SU-DHL-6 (cell line): ENCODE measurements around the gene SLC6A11.

ENCODE experiments used
- H2AFZ ChIP-seq: fragments of 200-600 bp; sonication (generic); 2 replicates; pipeline ENCODE4 v1.6.1; 2014; ENCODE audit warnings: low read depth, mild to moderate bottlenecking, moderate library complexity, mixed read lengths, antibody characterized with exemption, low read length; ENCODE audit not compliant: severe bottlenecking
- H3F3A ChIP-seq: fragments of 200-600 bp; shearing (Covaris generic); 2 replicates; pipeline ENCODE4 v1.6.0; 2016; ENCODE audit warnings: antibody characterized with exemption, mild to moderate bottlenecking; ENCODE audit not compliant: insufficient read depth
- H3K27ac ChIP-seq: fragments of 200-600 bp; sonication (generic); 2 replicates; pipeline ENCODE4 v1.5.1; 2016; ENCODE audit warnings: low read depth, mild to moderate bottlenecking, low read length, moderate library complexity, mixed read lengths
- H3K27me3 ChIP-seq: fragments of 200-600 bp; sonication (generic), shearing (Covaris generic); 2 replicates; pipeline ENCODE4 v1.6.0; 2014; ENCODE audit warnings: mild to moderate bottlenecking, low read length
- H3K36me3 ChIP-seq: fragments of 200-600 bp; sonication (generic); 2 replicates; pipeline ENCODE4 v1.6.1; 2014; ENCODE audit warnings: mild to moderate bottlenecking, low read length, mixed read lengths
- H3K4me2 ChIP-seq: fragments of 300-600, 200-600 bp; shearing (Covaris generic), sonication (generic); 2 replicates; pipeline ENCODE4 v1.6.0; 2014; ENCODE audit warnings: low read length, low read depth, mild to moderate bottlenecking; ENCODE audit not compliant: poor library complexity, severe bottlenecking
- H3K4me3 ChIP-seq: fragments of 200-600 bp; sonication (generic); 2 replicates; pipeline ENCODE4 v1.5.1; 2014; ENCODE audit warnings: antibody characterized with exemption, low read length, mild to moderate bottlenecking, mixed read lengths; ENCODE audit not compliant: insufficient read depth, poor library complexity, severe bottlenecking
- H3K79me2 ChIP-seq: fragments of 200-600 bp; sonication (generic); 2 replicates; pipeline ENCODE4 v1.6.1; 2014; ENCODE audit warnings: mild to moderate bottlenecking, low read length, moderate library complexity; ENCODE audit not compliant: insufficient read depth
- H3K9ac ChIP-seq: fragments of 200-600 bp; sonication (generic); 2 replicates; pipeline ENCODE4 v1.7.0; 2014; ENCODE audit warnings: mild to moderate bottlenecking, low read length
- H3K9me2 ChIP-seq: fragments of 200-600 bp; sonication (generic); replicated peaks from 2 replicates; pipeline ENCODE4 v1.6.1; 2014; ENCODE audit warnings: low read length; ENCODE audit not compliant: insufficient read depth
- H3K9me3 ChIP-seq: fragments of 200-600 bp; sonication (generic); 2 replicates; pipeline ENCODE4 v1.6.1; 2014; ENCODE audit warnings: low read length, mixed read lengths; ENCODE audit not compliant: insufficient read depth
- H4K20me1 ChIP-seq: fragments of 200-600 bp; sonication (generic); 2 replicates; pipeline ENCODE4 v1.6.1; 2014; ENCODE audit warnings: low read depth, mild to moderate bottlenecking, antibody characterized with exemption, low read length, moderate library complexity, mixed read lengths
- EZH2phosphoT487 ChIP-seq: fragments of 200-600 bp; sonication (generic), shearing (Covaris generic); conservative IDR thresholded peaks from 2 replicates; pipeline ENCODE4 v1.6.1; 2018; ENCODE audit warnings: mild to moderate bottlenecking, antibody characterized with exemption, low read length, moderate library complexity, mixed read lengths
- TF ChIP-seq, protein P1 (sequence below): fragments of 200-600 bp; sonication (generic); IDR thresholded peaks from one replicate; pipeline ENCODE4 v1.5.1; 2017; ENCODE audit warnings: antibody characterized with exemption, mild to moderate bottlenecking, low read length, moderate library complexity; ENCODE audit not compliant: insufficient read depth, poor library complexity, severe bottlenecking

The SLC6A11 gene

DNA sequence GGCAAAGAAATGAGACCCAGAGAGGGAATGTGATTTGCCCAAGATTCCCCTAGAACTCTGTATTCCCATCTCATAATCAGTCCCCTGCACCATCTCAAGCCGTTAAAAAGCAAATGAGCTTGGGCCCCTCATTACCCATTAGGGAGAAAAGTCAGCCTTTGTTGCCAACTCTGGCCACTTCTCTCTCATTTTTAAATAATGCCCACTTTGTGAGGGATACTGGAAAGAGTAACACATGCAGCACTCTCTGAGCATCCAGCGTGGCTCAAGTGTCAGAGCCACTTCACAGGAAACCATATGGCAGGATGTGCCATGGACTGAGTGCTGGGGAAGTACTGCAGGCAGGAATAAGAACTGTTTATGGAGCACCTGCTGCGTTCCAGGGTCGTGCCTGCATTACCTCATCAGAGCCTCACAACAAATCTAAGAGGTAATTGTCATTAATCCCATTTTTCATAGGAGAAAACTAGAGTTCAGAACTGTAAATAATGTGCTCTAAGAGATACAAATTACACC is 126.7 kb downstream of the SLC6A11 start:
- H3K9ac ChIP-seq: no peak overlapping the region
- H3K9me3 ChIP-seq: no peaks in the 10 kb centered on the region
- H4K20me1 ChIP-seq: no peaks in the 10 kb centered on the region
- no peak overlapping the region for H2AFZ ChIP-seq
- H3K4me2 ChIP-seq: no peak overlapping the region
- no peaks in the 10 kb centered on the region for H3K36me3 ChIP-seq
- H3K4me3 ChIP-seq: no peak overlapping the region
- H3F3A ChIP-seq: no peaks in the 10 kb centered on the region
- no peaks in the 10 kb centered on the region for H3K79me2 ChIP-seq
- H3K27ac ChIP-seq: no peak overlapping the region
- no peaks in the 10 kb centered on the region for H3K27me3 ChIP-seq
- no peak for TF ChIP-seq EZH2phosphoT487
- TF ChIP-seq, protein P1, sequence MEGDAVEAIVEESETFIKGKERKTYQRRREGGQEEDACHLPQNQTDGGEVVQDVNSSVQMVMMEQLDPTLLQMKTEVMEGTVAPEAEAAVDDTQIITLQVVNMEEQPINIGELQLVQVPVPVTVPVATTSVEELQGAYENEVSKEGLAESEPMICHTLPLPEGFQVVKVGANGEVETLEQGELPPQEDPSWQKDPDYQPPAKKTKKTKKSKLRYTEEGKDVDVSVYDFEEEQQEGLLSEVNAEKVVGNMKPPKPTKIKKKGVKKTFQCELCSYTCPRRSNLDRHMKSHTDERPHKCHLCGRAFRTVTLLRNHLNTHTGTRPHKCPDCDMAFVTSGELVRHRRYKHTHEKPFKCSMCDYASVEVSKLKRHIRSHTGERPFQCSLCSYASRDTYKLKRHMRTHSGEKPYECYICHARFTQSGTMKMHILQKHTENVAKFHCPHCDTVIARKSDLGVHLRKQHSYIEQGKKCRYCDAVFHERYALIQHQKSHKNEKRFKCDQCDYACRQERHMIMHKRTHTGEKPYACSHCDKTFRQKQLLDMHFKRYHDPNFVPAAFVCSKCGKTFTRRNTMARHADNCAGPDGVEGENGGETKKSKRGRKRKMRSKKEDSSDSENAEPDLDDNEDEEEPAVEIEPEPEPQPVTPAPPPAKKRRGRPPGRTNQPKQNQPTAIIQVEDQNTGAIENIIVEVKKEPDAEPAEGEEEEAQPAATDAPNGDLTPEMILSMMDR: no peak
- H3K9me2 ChIP-seq: no peaks in the 10 kb centered on the region

DNA sequence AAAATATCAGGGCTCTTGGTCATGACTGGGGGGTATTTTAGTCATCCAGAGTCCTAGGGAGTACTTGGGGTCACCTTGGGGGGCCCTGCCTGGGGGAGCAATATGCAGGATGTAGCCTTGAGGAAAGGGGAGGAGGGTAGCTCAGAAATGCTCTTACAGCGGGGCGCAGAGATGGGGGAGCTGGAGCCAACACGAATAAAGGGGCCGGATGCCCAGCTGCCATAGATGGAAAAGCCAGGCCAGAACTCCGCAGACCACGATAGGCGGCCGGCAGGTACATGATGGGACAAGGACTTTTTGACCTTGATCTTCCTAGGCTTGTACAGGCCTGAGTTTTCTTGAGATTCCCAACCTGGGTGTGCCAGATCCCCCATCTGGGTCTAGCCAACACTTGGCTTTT is 128.8 kb downstream of the SLC6A11 start:
- H3K36me3 ChIP-seq: no peaks in the 10 kb centered on the region
- no peaks in the 10 kb centered on the region for H3K79me2 ChIP-seq
- H3K9me2 ChIP-seq: no peaks in the 10 kb centered on the region
- no peak overlapping the region for H3K4me2 ChIP-seq
- no peak overlapping the region for H3K27ac ChIP-seq
- H3F3A ChIP-seq: no peaks in the 10 kb centered on the region
- no peak overlapping the region for H3K9ac ChIP-seq
- no peaks in the 10 kb centered on the region for H4K20me1 ChIP-seq
- no peaks in the 10 kb centered on the region for H3K9me3 ChIP-seq
- H3K27me3 ChIP-seq: no peaks in the 10 kb centered on the region
- no peak for TF ChIP-seq EZH2phosphoT487
- TF ChIP-seq, protein P1: no peak
- H3K4me3 ChIP-seq: no peak overlapping the region
- H2AFZ ChIP-seq: no peak overlapping the region

DNA sequence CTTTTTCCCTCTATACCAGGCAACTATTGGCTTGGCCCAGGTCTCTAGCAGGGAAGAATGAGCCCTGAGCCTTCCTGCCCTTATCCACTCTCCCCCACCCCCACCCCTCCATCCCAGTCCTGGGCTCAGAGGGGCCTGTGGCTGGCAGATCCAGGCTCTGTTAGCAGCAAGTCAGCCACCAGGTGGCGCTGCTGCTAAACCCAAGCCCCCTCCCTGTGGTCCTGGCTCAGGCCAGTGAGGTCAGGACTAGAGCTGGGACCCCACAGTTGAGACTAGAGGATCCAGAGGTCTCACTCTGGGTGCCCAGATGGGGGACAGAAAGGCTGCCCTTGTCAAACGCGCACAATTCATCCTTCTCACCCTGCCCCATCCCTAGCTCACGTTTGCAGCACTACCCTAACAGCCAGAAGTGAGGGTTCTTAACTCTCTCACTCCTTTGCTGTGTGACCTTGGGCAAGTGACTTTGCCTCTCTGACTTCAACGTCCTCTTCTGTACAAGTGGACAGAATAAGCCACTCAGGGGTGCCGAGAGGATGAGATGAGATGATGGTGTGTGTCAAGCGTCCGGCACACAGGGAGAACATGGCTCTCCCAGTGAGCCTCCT is 129.8 kb downstream of the SLC6A11 start:
- Histone ChIP-seq H3K4me2 (no peak overlapping the region), H3K79me2 (no peaks in the 10 kb centered on the region), H4K20me1 (no peaks in the 10 kb centered on the region), H3K27ac (no peak overlapping the region), H3K9ac (no peak overlapping the region), H3K27me3 (no peaks in the 10 kb centered on the region), H3K9me3 (no peaks in the 10 kb centered on the region), H3K36me3 (no peaks in the 10 kb centered on the region), H3F3A (no peaks in the 10 kb centered on the region), H3K4me3 (no peak overlapping the region), H3K9me2 (no peaks in the 10 kb centered on the region), H2AFZ (no peak overlapping the region)
- TF ChIP-seq, protein P1: peak; percentile 82
- no peak for TF ChIP-seq EZH2phosphoT487

DNA sequence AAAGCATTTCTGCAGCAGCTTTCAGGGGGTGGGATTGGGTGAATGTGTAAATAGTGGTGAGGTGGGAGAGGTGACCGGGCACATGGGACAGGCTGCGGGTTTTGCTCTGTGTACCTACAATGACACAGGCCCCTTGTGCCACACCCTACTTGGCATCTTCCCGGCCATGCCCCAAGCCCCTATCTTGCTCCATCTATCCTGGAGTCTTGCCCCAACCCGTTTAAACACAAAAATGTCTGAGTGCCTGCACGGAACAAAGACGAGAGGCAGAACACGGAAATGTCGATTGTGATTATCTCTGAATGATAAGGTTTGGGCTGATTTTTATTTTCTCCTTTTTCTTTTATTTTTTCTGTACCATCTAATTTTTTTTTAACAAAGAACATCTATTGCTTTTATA is 130.5 kb downstream of the SLC6A11 start:
- H3K9me3 ChIP-seq: no peaks in the 10 kb centered on the region
- no peaks in the 10 kb centered on the region for H3K36me3 ChIP-seq
- H3K27me3 ChIP-seq: no peaks in the 10 kb centered on the region
- H3K9ac ChIP-seq: no peak overlapping the region
- H3F3A ChIP-seq: no peaks in the 10 kb centered on the region
- H3K9me2 ChIP-seq: no peaks in the 10 kb centered on the region
- H3K27ac ChIP-seq: no peak overlapping the region
- no peaks in the 10 kb centered on the region for H3K79me2 ChIP-seq
- H3K4me3 ChIP-seq: no peak overlapping the region
- no peak overlapping the region for H2AFZ ChIP-seq
- H3K4me2 ChIP-seq: no peak overlapping the region
- TF ChIP-seq, protein P1: no peak
- TF ChIP-seq EZH2phosphoT487: no peak
- no peaks in the 10 kb centered on the region for H4K20me1 ChIP-seq
